SW 1271 (cell line): Measurements from ENCODE around the gene BRWD1.
"Not testable (repeated sequence)": the region's sequence is repeated elsewhere in the genome, so short reads cannot be mapped to it uniquely, and the experiment has no call there.

Experiments used
- DNase-seq, 2 experiments: peaks; one replicate each; lab custom pipeline; 2025; lab: John Stamatoyannopoulos, UW

The BRWD1 gene

GRCh38 chr21:39173716-39174680 is 139.4 kb downstream of the BRWD1 start:
- no peak for DNase-seq

GRCh38 chr21:39169906-39170305 is 143.5 kb downstream of the BRWD1 start:
- no peak for DNase-seq

GRCh38 chr21:39168800-39169199 is 144.6 kb downstream of the BRWD1 start:
- no peak for DNase-seq

- no peak for DNase-seq
Observed at GRCh38 chr21:39164523-39164922, 148.9 kb downstream of the BRWD1 start.

DNA sequence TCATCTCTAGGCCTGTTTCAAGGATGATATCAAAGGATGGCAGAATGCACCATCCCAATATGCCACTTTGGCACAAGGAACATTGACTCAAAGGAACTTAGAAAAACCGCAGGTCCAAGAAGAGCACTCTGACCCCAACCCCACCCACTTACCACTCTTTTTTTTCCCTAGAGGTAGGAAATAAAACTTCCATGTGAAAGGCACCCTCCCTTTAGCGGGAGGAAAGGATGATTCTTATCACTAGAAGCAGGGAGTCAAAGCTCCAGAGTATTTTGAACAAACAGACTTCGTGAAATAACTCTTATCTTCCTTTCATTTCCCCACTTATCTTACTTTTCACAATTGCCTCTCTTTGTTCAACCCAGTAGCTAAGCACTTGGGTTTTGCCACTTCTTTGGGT is 152.4 kb downstream of the BRWD1 start:
- DNase-seq: no peak

DNA sequence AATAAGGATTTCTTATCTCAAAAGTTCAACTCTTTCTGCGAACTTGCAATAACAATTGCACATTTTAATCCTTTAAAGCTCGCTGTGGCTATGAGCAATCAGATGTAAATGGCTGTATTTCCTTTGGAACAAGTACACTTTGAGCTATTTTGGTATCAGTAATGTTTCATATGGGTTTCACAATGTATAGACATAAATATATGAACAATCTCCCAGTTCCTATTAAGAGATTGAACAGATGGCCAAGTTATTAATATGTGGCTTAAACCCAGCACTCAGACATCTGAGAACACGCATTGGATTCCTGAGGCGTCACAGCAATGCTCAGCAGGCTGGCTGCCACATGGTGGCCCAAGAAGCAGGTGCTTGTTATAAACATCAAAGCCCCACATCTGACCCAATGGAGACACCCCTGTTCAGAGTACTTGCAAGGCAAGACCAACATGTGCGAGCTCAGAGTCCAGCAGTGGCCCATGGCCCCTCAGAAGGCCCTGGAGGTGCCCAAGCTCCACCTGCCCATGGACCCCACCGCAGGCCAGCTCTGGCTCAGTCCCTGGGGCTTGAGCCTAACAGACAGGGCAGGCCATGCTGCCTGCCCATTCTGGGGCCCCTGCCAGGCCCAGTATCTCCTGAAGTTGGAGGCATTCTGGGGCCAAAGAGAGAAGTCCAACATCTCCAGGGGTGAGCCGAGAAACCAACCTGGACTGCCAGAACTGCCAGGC is 153.9 kb downstream of the BRWD1 start:
- no peak for DNase-seq

DNA sequence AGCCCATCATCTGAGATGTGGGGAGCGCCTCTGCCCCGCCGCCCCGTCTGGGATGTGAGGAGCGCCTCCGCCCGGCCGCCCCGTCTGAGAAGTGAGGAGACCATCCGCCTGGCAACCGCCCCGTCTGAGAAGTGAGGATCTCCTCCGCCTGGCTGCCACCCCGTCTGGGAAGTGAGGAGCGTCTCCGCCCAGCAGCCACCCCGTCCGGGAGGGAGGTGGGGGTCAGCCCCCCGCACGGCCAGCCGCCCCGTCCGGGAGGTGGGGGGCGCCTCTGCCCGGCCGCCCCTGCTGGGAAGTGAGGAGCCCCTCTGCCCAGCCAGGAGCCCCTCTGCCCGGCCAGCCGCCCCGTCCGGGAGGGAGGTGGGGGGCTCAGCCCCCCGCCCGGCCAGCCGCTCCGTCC is 156.2 kb downstream of the BRWD1 start:
- not testable (repeated sequence) for DNase-seq

DNA sequence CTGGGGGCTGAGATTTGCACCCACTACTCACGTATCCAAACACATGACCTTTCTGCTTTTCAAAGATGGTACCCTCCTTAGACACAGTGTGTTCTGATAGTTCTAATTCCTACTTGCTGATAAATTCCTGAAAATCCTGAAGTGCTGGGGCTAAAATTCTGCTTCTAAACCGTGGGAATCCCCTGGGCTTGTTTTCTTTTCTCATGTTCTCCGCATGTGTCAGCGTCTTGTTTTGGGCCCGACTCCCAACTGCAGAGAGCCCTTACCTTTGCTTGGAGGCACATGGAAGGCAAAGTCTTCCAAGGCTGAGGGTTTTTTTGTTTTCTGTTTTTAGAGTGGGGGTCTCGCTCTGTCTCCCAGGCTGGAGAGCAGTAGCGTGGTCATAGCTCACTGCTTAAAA is 157.4 kb downstream of the BRWD1 start:
- no peak for DNase-seq

DNA sequence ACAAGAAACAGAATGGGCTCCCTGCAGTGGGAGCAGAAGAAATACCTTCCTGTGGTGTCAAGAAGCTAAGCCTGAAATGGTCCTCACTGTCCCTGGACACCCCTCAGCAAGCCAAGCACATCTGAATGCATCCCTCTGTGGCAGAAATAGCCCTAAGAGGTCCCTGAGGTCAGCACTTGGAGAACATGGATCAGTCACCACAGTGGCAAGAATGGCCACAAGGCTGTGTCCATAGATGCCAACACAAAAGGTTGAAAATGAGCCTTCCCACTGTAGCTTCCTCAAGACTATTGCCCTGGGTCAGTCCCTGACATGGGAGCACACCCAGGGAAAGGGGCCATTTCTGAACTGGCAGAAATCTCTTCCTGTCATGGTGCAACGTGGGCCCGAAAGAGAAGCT is 157.9 kb downstream of the BRWD1 start:
- DNase-seq: no peak

DNA sequence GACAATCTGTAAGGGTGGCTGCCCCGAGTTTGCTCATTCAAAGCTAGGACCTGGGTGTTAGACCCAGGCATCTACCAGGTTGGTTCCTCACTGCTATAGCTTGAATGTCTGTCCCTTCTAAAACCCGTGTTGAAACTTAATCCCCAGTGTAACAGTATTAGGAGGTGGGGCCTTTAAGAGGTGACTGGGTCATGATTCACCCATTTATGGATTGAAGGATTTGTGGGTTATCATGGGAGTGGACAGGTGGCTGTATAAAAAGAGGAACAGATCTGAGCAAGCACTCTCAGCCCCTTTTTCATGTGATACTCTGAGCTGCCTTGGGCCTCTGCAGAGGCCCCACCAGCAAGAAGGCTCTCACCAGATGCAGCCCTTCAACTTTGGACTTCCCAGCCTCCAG is 159.6 kb downstream of the BRWD1 start:
- no peak for DNase-seq

DNA sequence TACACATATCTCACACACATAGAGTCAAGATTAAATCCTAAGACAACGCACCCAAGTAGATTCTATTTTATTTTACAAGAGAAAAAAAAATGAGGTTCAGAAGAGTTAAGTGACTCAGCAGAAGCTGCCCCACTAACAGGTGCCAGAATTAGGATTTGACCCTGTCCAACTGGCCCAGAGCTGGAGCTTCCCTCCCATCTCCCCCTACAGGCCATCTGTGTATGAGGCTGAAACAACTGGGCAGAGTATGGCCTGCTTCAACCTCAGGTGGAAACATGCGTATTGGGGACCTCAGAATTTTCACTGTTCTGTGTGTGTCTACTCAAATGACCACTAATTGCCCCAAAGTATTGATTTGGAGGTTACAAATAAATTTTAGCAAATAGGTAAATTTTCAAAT is 160.1 kb downstream of the BRWD1 start:
- DNase-seq: no peak

DNA sequence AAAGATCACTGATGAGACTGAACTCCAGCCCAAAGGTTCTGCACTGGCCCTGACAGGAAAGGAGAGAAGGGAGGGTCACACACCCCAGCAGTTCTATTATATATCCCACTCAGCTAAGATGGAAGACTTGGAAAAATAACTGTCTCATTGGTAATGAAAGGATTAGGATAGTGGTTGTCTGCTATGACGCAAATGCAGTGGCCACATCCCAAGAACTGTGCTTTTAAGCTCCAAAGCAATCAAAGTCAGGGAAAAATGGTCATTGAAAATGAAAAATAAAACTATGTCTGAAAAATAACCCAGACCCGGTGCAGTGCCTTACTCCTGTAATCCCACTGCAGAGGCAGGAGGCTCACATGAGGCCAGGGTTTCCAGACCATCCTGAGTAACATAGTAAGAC is 161.2 kb downstream of the BRWD1 start:
- DNase-seq: no peak

DNA sequence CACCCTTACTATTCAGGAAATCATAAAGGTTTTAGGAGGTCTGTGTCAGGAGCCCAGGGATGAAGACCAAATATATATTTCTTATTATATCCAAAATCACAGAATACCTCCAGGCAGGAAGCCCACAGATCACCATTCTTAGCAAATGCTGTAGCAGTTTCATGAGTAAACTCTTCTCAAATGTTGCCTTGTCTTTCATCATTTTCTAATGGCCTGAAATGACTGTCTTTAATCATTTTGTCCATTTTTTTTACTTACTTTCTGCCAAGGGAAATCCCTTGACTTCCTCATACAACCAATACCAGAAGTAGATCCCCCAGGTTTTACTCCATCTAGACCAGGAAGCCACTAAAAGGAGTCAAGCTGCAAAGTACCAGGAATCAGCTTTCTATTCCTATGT is 162.6 kb downstream of the BRWD1 start:
- DNase-seq: no peak

DNA sequence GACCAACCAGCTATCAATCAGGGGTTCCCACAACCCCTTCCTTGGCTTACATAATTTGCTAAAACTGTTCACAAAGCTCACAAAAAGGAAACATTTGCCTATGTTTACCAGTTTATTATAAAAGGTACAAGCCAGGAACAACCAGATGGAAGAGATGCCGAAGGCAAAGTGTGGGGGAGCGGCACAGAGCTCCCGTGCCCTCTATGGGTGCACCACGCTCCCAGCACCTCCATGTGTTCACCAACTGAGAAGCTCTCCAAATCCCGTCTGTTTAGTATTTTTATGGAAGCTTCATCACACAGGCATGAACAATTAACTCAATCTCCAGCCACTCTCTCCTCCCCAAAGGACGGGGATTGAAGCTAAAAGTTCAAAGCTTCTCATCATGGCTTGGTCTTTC is 163.1 kb downstream of the BRWD1 start:
- DNase-seq: no peak

- DNase-seq: no peak
Observed at GRCh38 chr21:39149882-39150281, 163.6 kb downstream of the BRWD1 start.

DNA sequence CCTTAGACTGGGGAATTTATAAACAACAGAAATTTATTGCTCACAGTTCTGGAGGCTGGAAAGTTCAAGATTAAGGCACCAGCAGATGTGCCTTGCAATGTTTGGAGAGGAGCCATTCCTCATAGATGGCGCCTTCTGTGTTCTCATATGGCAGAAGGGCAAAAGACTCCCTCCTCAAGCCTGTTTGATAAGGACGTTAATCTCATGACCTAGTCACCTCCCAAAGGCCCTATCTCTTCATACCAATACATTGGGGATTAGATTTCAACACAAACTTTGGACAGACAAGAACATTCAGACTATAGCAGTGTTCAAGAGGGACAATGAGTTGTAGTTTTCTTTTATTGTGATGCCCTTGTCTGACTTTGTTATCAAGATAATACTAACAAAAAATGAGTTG is 164.5 kb downstream of the BRWD1 start:
- no peak for DNase-seq

DNA sequence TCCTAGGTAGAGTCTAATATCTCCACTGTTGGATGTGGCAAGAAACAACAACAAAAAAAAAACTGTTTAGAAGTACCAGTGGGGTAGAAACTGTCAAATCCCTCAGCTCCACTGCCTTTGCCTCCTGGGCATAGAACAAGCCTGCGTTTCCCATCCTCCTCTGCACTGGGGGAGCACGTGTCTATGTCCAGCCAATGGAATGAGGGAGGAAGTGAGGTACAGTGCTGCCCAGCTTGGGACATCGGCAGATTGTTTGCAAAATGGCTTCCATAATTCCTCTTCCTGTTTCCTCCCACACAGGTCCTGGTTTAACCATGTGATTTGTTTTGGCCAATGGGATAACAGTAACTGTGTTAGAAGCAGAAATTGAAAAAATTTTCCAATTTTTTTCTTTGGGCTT is 169.2 kb downstream of the BRWD1 start:
- no peak for DNase-seq

DNA sequence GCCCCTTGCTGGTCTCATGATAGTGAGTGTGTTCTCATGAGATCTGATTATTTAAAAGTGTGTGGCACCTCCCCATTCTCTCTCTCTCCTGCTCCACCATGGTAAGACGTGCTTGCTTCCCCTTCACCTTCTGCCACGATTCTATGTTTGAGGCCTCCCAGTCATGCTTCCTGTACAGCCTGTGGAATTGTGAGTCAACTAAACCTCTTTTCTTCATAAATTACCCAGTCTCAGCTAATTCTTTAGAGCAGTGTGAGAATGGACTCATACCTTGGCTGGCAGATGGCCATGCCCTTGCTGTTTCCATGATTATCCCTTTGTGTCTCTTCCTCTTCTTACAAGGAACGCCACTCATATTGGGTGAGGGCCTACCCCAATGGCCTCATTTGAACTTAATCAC is 170.5 kb downstream of the BRWD1 start:
- DNase-seq: no peak

GRCh38 chr21:39141502-39141901 is 171.9 kb downstream of the BRWD1 start:
- DNase-seq: no peak

- DNase-seq: no peak
Observed at GRCh38 chr21:39137248-39138178, 175.9 kb downstream of the BRWD1 start.

- DNase-seq: no peak
Observed at GRCh38 chr21:39136711-39137110, 176.7 kb downstream of the BRWD1 start.

- DNase-seq: not testable (repeated sequence)
Observed at GRCh38 chr21:39136138-39136537, 177.3 kb downstream of the BRWD1 start.
